ENCODE data around the gene TSC2. TPM values are rescaled to one million over a fixed set of nuclear protein-coding genes. Genes with fewer than 3 reads are reported as not detected.

Gene TSC2
- polyA plus RNA-seq, 1 donor from 2014 or later, result 69.2 TPM

DNA sequence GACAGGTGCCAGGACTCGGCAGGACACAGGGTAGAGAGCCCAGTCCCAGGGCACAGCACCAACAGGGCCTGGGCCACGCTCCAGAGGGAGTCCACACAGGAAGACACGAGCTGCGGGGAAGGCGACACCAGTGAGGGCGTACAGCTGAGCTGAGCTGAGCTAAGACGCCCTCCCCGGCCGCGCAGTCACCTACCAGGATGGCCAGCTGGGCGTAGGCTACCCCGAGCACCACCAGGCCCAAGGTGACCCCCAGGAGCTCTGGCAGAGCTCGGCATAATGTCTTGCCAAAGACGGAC, 42.6 kb downstream of the TSC2 start:
- no peaks in the 10 kb centered on the region for H3F3A ChIP-seq (ENCODE audit: insufficient read depth, low read length, poor library complexity, severe bottlenecking)
- no peak overlapping the region for H3K27ac ChIP-seq (ENCODE audit: low read length)
- H3K9ac ChIP-seq (ENCODE audit: low read length), result no peak overlapping the region
- H4K20me1 ChIP-seq (ENCODE audit: insufficient read depth), result no peaks in the 10 kb centered on the region
- H3K9me2 ChIP-seq (ENCODE audit: insufficient read depth, low read length), result no peaks in the 10 kb centered on the region
- no peak overlapping the region for H3K4me3 ChIP-seq (ENCODE audit: low read length)
- H2AFZ ChIP-seq (ENCODE audit: low read depth, low read length), result no peak overlapping the region
- H3K36me3 ChIP-seq (ENCODE audit: insufficient read depth, low read length), result no peaks in the 10 kb centered on the region
- H3K4me2 ChIP-seq (ENCODE audit: low read length), result no peak overlapping the region
- H3K9me3 ChIP-seq (ENCODE audit: low read length), result no peaks in the 10 kb centered on the region
- TF ChIP-seq, protein P1, sequence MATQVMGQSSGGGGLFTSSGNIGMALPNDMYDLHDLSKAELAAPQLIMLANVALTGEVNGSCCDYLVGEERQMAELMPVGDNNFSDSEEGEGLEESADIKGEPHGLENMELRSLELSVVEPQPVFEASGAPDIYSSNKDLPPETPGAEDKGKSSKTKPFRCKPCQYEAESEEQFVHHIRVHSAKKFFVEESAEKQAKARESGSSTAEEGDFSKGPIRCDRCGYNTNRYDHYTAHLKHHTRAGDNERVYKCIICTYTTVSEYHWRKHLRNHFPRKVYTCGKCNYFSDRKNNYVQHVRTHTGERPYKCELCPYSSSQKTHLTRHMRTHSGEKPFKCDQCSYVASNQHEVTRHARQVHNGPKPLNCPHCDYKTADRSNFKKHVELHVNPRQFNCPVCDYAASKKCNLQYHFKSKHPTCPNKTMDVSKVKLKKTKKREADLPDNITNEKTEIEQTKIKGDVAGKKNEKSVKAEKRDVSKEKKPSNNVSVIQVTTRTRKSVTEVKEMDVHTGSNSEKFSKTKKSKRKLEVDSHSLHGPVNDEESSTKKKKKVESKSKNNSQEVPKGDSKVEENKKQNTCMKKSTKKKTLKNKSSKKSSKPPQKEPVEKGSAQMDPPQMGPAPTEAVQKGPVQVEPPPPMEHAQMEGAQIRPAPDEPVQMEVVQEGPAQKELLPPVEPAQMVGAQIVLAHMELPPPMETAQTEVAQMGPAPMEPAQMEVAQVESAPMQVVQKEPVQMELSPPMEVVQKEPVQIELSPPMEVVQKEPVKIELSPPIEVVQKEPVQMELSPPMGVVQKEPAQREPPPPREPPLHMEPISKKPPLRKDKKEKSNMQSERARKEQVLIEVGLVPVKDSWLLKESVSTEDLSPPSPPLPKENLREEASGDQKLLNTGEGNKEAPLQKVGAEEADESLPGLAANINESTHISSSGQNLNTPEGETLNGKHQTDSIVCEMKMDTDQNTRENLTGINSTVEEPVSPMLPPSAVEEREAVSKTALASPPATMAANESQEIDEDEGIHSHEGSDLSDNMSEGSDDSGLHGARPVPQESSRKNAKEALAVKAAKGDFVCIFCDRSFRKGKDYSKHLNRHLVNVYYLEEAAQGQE (IDR thresholded peaks at IDR 0.05; ENCODE audit: borderline replicate concordance), result no peak
- TF ChIP-seq EZH2 (IDR thresholded peaks at IDR 0.05; ENCODE audit: borderline replicate concordance, insufficient read depth, low read length, poor library complexity, severe bottlenecking) (no peak), RAD21 (conservative IDR thresholded peaks at IDR 0.05) (no peak), TAF1 (IDR thresholded peaks at IDR 0.05; ENCODE audit: low read depth) (no peak), SMC3 (conservative IDR thresholded peaks at IDR 0.05; ENCODE audit: poor library complexity) (no peak), POLR2AphosphoS5 (IDR thresholded peaks at IDR 0.05) (no peak), MXI1 (conservative IDR thresholded peaks at IDR 0.05; ENCODE audit: poor library complexity, severe bottlenecking) (no peak), EP300 (conservative IDR thresholded peaks at IDR 0.05; ENCODE audit: poor library complexity, severe bottlenecking) (no peak)
- TF ChIP-seq, protein P2, sequence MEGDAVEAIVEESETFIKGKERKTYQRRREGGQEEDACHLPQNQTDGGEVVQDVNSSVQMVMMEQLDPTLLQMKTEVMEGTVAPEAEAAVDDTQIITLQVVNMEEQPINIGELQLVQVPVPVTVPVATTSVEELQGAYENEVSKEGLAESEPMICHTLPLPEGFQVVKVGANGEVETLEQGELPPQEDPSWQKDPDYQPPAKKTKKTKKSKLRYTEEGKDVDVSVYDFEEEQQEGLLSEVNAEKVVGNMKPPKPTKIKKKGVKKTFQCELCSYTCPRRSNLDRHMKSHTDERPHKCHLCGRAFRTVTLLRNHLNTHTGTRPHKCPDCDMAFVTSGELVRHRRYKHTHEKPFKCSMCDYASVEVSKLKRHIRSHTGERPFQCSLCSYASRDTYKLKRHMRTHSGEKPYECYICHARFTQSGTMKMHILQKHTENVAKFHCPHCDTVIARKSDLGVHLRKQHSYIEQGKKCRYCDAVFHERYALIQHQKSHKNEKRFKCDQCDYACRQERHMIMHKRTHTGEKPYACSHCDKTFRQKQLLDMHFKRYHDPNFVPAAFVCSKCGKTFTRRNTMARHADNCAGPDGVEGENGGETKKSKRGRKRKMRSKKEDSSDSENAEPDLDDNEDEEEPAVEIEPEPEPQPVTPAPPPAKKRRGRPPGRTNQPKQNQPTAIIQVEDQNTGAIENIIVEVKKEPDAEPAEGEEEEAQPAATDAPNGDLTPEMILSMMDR (IDR thresholded peaks at IDR 0.05; ENCODE audit: poor library complexity, severe bottlenecking), result no peak
- no peaks in the 10 kb centered on the region for H3K27me3 ChIP-seq (ENCODE audit: insufficient read depth, low read depth, low read length)
- no peaks in the 10 kb centered on the region for H3K79me2 ChIP-seq (replicated peaks; ENCODE audit: insufficient read depth, low read length)

DNA sequence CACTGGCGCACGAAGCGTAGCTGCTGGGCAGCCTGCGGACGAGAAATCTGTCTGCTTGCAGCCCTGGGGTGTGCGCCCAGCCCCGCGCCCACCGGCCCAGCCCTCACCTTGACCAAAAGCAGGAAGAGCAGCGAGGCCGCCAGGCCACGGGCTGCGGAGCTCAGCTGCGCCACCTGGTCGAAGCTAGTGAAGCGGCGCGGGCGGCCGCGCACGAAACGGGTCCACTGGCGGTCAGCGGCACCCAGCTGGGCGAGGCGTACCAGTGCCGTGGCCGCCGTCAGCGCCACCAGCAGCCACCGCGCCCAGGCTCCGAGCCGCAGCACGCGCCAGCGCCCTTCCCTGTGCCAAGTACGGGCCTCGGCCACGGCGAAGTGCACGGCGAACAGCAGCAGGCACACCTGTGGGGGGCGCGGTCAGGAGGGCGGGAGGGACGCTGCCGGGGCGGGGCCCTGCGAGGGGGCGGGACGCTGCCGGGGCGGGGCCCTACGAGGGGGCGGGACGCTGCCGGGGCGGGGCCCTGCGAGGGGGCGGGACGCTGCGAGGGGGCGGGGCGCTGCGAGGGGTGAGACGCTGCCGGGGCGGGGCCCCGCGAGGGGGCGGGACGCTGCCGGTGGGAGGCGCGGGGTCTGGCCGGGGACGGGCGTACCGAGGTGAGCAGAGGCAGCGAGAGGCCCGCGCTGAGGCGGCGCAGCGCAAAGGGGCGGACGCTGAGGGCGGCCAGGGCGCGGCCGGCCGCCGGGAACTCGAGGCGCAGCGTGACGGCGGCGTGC, 43.2 kb downstream of the TSC2 start:
- no peak overlapping the region for H3K27ac ChIP-seq (ENCODE audit: low read length)
- H3K9me3 ChIP-seq (ENCODE audit: low read length), result no peaks in the 10 kb centered on the region
- no peaks in the 10 kb centered on the region for H3K79me2 ChIP-seq (replicated peaks; ENCODE audit: insufficient read depth, low read length)
- no peak overlapping the region for H2AFZ ChIP-seq (ENCODE audit: low read depth, low read length)
- no peaks in the 10 kb centered on the region for H3K9me2 ChIP-seq (ENCODE audit: insufficient read depth, low read length)
- no peak overlapping the region for H3K4me3 ChIP-seq (ENCODE audit: low read length)
- H3K36me3 ChIP-seq (ENCODE audit: insufficient read depth, low read length), result no peaks in the 10 kb centered on the region
- no peak overlapping the region for H3K4me2 ChIP-seq (ENCODE audit: low read length)
- TF ChIP-seq, protein P2 (IDR thresholded peaks at IDR 0.05; ENCODE audit: poor library complexity, severe bottlenecking), result peak; percentile 44
- TF ChIP-seq SMC3 (conservative IDR thresholded peaks at IDR 0.05; ENCODE audit: poor library complexity) (peak; percentile 20), POLR2AphosphoS5 (IDR thresholded peaks at IDR 0.05) (no peak), RAD21 (conservative IDR thresholded peaks at IDR 0.05) (no peak), MXI1 (conservative IDR thresholded peaks at IDR 0.05; ENCODE audit: poor library complexity, severe bottlenecking) (no peak), EZH2 (IDR thresholded peaks at IDR 0.05; ENCODE audit: borderline replicate concordance, insufficient read depth, low read length, poor library complexity, severe bottlenecking) (no peak), EP300 (conservative IDR thresholded peaks at IDR 0.05; ENCODE audit: poor library complexity, severe bottlenecking) (no peak), TAF1 (IDR thresholded peaks at IDR 0.05; ENCODE audit: low read depth) (no peak)
- TF ChIP-seq, protein P1 (IDR thresholded peaks at IDR 0.05; ENCODE audit: borderline replicate concordance), result no peak
- H3K27me3 ChIP-seq (ENCODE audit: insufficient read depth, low read depth, low read length), result no peaks in the 10 kb centered on the region
- H3K9ac ChIP-seq (ENCODE audit: low read length), result no peak overlapping the region
- no peaks in the 10 kb centered on the region for H3F3A ChIP-seq (ENCODE audit: insufficient read depth, low read length, poor library complexity, severe bottlenecking)
- no peaks in the 10 kb centered on the region for H4K20me1 ChIP-seq (ENCODE audit: insufficient read depth)
